ENCODE results near the gene TGM6.

The TGM6 gene

GRCh38 chr20:2390951-2391675 lies 10.4 kb downstream of the TGM6 start:
- Histone ChIP-seq H3K27me3 (ENCODE audit: control insufficient read depth, insufficient read depth, low read length) (no peaks in the 10 kb centered on the region), H3K36me3 (ENCODE audit: control insufficient read depth, insufficient read depth, low read length) (no peaks in the 10 kb centered on the region), H2AFZ (no peak overlapping the region), H3K4me1 (no peaks in the 10 kb centered on the region), H3K27ac (no peak overlapping the region), H3K9me3 (ENCODE audit: control insufficient read depth, low read length) (no peaks in the 10 kb centered on the region), H3K79me2 (no peaks in the 10 kb centered on the region), H3K4me3 (ENCODE audit: low read depth, low read length) (no peak overlapping the region), H3K9ac (no peak overlapping the region), H3K4me2 (ENCODE audit: low read length) (no peak overlapping the region)
- TF ChIP-seq CTCF (IDR thresholded peaks at IDR 0.05), result no peak

GRCh38 chr20:2394411-2395055 lies 13.8 kb downstream of the TGM6 start:
- no peaks in the 10 kb centered on the region for H3K4me1 ChIP-seq

GRCh38 chr20:2395136-2395535 lies 14.4 kb downstream of the TGM6 start:
- Histone ChIP-seq H3K4me1 (no peaks in the 10 kb centered on the region), H3K27ac (no peak overlapping the region), H3K36me3 (ENCODE audit: control insufficient read depth, insufficient read depth, low read length) (no peaks in the 10 kb centered on the region), H2AFZ (no peak overlapping the region), H3K27me3 (ENCODE audit: control insufficient read depth, insufficient read depth, low read length) (peaks cover 6% of the 10 kb centered on the region), H3K79me2 (no peaks in the 10 kb centered on the region), H3K9ac (no peak overlapping the region), H3K4me2 (ENCODE audit: low read length) (no peak overlapping the region), H3K4me3 (ENCODE audit: low read depth, low read length) (no peak overlapping the region), H3K9me3 (ENCODE audit: control insufficient read depth, low read length) (no peaks in the 10 kb centered on the region)
- no peak for TF ChIP-seq CTCF (IDR thresholded peaks at IDR 0.05)

More at GRCh38 chr20:2394411-2395055, 13.8 kb downstream of the TGM6 start:
- Histone ChIP-seq H2AFZ (no peak overlapping the region), H3K27me3 (ENCODE audit: control insufficient read depth, insufficient read depth, low read length) (peaks cover 6% of the 10 kb centered on the region), H3K9ac (no peak overlapping the region), H3K9me3 (ENCODE audit: control insufficient read depth, low read length) (no peaks in the 10 kb centered on the region), H3K4me2 (ENCODE audit: low read length) (no peak overlapping the region), H3K79me2 (no peaks in the 10 kb centered on the region), H3K27ac (no peak overlapping the region), H3K4me3 (ENCODE audit: low read depth, low read length) (no peak overlapping the region), H3K36me3 (ENCODE audit: control insufficient read depth, insufficient read depth, low read length) (no peaks in the 10 kb centered on the region)
- no peak for TF ChIP-seq CTCF (IDR thresholded peaks at IDR 0.05)

- Histone ChIP-seq H3K79me2 (no peaks in the 10 kb centered on the region), H2AFZ (no peak overlapping the region), H3K9me3 (ENCODE audit: control insufficient read depth, low read length) (no peaks in the 10 kb centered on the region), H3K4me2 (ENCODE audit: low read length) (no peak overlapping the region), H3K36me3 (ENCODE audit: control insufficient read depth, insufficient read depth, low read length) (no peaks in the 10 kb centered on the region), H3K9ac (no peak overlapping the region), H3K27me3 (ENCODE audit: control insufficient read depth, insufficient read depth, low read length) (peaks cover 6% of the 10 kb centered on the region), H3K4me1 (no peaks in the 10 kb centered on the region), H3K27ac (no peak overlapping the region), H3K4me3 (ENCODE audit: low read depth, low read length) (no peak overlapping the region)
- TF ChIP-seq CTCF (IDR thresholded peaks at IDR 0.05), result no peak
Measured at GRCh38 chr20:2396241-2396814, 15.6 kb downstream of the TGM6 start.

All from parathyroid adenoma (tissue), 2 donors.